GM12878 (cell line): ENCODE measurements around the gene RND1. TPM values are rescaled to one million over a fixed set of nuclear protein-coding genes. Genes with fewer than 3 reads are reported as not detected.

ENCODE experiments used
- ATAC-seq: fragments of 200-7000 bp; cut with Tn5 transposase; 3 replicates; pipeline ENCODE4 v1.9.1; 2020; ENCODE audit warnings: mild to moderate bottlenecking, moderate library complexity
- BruUV-seq: library from RNA; stranded (reverse); fragments of 400-500 nt; replicated peaks from 2 replicates; lab custom pipeline; 2021; lab: Mats Ljungman, UMichigan
- CTCF ChIA-PET: fragments of 300-600 bp; sonication (Branson Sonifier 250); formaldehyde crosslinking; extraction: SDS; loops from one replicate; lab custom pipeline; 2021; ENCODE audit warnings: inconsistent platforms; lab: Yijun Ruan, JAX
- POLR2A ChIA-PET: fragments of 350-600 bp; formaldehyde crosslinking; extraction: SDS; loops from one replicate; lab custom pipeline; 2021; ENCODE audit warnings: inconsistent platforms; lab: Charles Lee
- RAD21 ChIA-PET: fragments of 300-600 bp; sonication (Branson Sonifier 250); formaldehyde crosslinking; loops from one replicate; lab custom pipeline; 2023; ENCODE audit warnings: antibody characterized with exemption; ENCODE audit not compliant: unreplicated experiment; lab: Charles Lee
- SMC1A ChIA-PET: fragments of 300-600 bp; sonication (Branson Sonifier 250); formaldehyde crosslinking; loops from one replicate; lab custom pipeline; 2023; ENCODE audit not compliant: unreplicated experiment, uncharacterized antibody; lab: Charles Lee
- DNase-seq: peaks from one replicate; pipeline ENCODE4 v3.0.0-alpha.2; 2011; ENCODE audit warnings: low read depth, low spot score
- FAIRE-seq: peaks from 3 replicates; lab custom pipeline; 2011; peaks lifted over from hg19 to GRCh38; lab: Jason Lieb, UNC
- H2AFZ ChIP-seq: 2 replicates; pipeline ENCODE4 v1.6.0; 2011; ENCODE audit warnings: low read depth, low read length, control low read depth; ENCODE audit not compliant: control insufficient read depth
- H3K27ac ChIP-seq: 2 replicates; pipeline ENCODE4 v1.5.1; 2011; ENCODE audit warnings: control low read depth; ENCODE audit not compliant: control insufficient read depth, insufficient read depth
- H3K27me3 ChIP-seq, 2 experiments: replicated peaks in 1 of 2; 2 replicates each; pipeline versions ENCODE4 v1.6.0 to v1.6.1; 2011; ENCODE audit warnings: low read length in 1 of 2; ENCODE audit not compliant: control insufficient read depth in 2 of 2, insufficient read depth in 2 of 2
- H3K36me3 ChIP-seq, 2 experiments: 2 replicates each; pipeline ENCODE4 v1.5.1; 2011; ENCODE audit warnings: low read length in 1 of 2; ENCODE audit not compliant: control insufficient read depth in 2 of 2, insufficient read depth in 2 of 2
- H3K4me1 ChIP-seq: 2 replicates; pipeline ENCODE4 v1.6.1; 2011; ENCODE audit warnings: mild to moderate bottlenecking, low read length, moderate library complexity, mixed read lengths; ENCODE audit not compliant: control insufficient read depth, insufficient read depth
- H3K4me2 ChIP-seq: 2 replicates; pipeline ENCODE4 v1.6.0; 2011; ENCODE audit warnings: control low read depth; ENCODE audit not compliant: control insufficient read depth, insufficient read depth
- H3K4me3 ChIP-seq: fragments of 200-600 bp; sonication (generic); 2 replicates; pipeline ENCODE4 v1.5.1; 2016
- H3K79me2 ChIP-seq: 2 replicates; pipeline ENCODE4 v1.6.0; 2011; ENCODE audit warnings: low read length; ENCODE audit not compliant: control insufficient read depth, insufficient read depth
- H3K9ac ChIP-seq: 2 replicates; pipeline ENCODE4 v1.8.0; 2011; ENCODE audit warnings: low read length, control low read depth, mixed read lengths; ENCODE audit not compliant: control insufficient read depth, insufficient read depth
- H3K9me3 ChIP-seq: replicated peaks from 3 replicates; pipeline ENCODE4 v1.5.1; 2011; ENCODE audit warnings: mild to moderate bottlenecking, low read length; ENCODE audit not compliant: control insufficient read depth, insufficient read depth
- H4K20me1 ChIP-seq: 2 replicates; pipeline ENCODE4 v1.6.0; 2011; ENCODE audit not compliant: control insufficient read depth, insufficient read depth
- BCLAF1 ChIP-seq: fragments of 450-650 bp; IDR thresholded peaks from 2 replicates; pipeline ENCODE4 v1.6.1; 2017; ENCODE audit warnings: antibody characterized with exemption, mild to moderate bottlenecking, moderate library complexity
- EGR1 ChIP-seq, 2 experiments: IDR thresholded peaks; 1 replicate in 1 of 2; 2 replicates in 1 of 2; pipeline ENCODE4 v1.6.1; 2011 to 2012; ENCODE audit warnings: low read depth in 2 of 2, low read length in 2 of 2, borderline replicate concordance in 1 of 2, mild to moderate bottlenecking in 1 of 2, moderate library complexity in 1 of 2
- HDAC2 ChIP-seq: fragments of 200-600 bp; sonication (generic); IDR thresholded peaks from 2 replicates; pipeline ENCODE4 v1.6.1; 2017
- REST ChIP-seq: IDR thresholded peaks from 2 replicates; pipeline ENCODE4 v1.6.1; 2012; ENCODE audit warnings: mild to moderate bottlenecking, low read depth, low read length
- SMAD1 ChIP-seq: fragments of 450-650 bp; IDR thresholded peaks from 2 replicates; pipeline ENCODE4 v1.6.1; 2018; ENCODE audit warnings: mild to moderate bottlenecking, low read depth; ENCODE audit not compliant: partially characterized antibody
- SRF ChIP-seq, 2 experiments: IDR thresholded peaks; 2 replicates each; pipeline ENCODE4 v1.6.1; 2011; ENCODE audit warnings: low read depth in 2 of 2, low read length in 2 of 2, mild to moderate bottlenecking in 1 of 2, moderate library complexity in 1 of 2
- TCF7 ChIP-seq: IDR thresholded peaks from 2 replicates; pipeline ENCODE4 v1.6.1; 2014; ENCODE audit warnings: antibody characterized with exemption, borderline replicate concordance
- USF1 ChIP-seq: IDR thresholded peaks from 2 replicates; pipeline ENCODE4 v1.6.1; 2011; ENCODE audit warnings: borderline replicate concordance, low read depth, mild to moderate bottlenecking, moderate library complexity, mixed read lengths, low read length; ENCODE audit not compliant: insufficient read depth; ENCODE audit errors: extremely low read length
- ZNF217 ChIP-seq: fragments of 450-650 bp; IDR thresholded peaks from 2 replicates; pipeline ENCODE4 v1.6.1; 2017; ENCODE audit warnings: antibody characterized with exemption, mild to moderate bottlenecking
- ZNF274 ChIP-seq: IDR thresholded peaks from one replicate; pipeline ENCODE4 v1.8.0; 2011; ENCODE audit not compliant: insufficient read length, insufficient read depth
- WGBS: methylation state at CpG from one replicate; pipeline ENCODE4 v1.1.6; 2016; ENCODE audit warnings: low lambda C conversion rate; ENCODE audit not compliant: insufficient replicate concordance, insufficient coverage; ENCODE audit errors: missing lambda C conversion rate; 5-methylcytosine and 5-hydroxymethylcytosine counted together
- in situ Hi-C: fragments of 300-500 bp; cut with MboI; formaldehyde crosslinking; loops from 9 replicates; pipeline ENCODE4 v1.14.3; 2018; ENCODE audit warnings: mixed read lengths
- intact Hi-C: fragments of 100-400 bp; cut with micrococcal nuclease; formaldehyde crosslinking; loops from one replicate; pipeline ENCODE4 v1.14.2; 2022; ENCODE audit not compliant: unreplicated experiment
- polyA plus RNA-seq, 11 experiments: library from polyadenylated mRNA; depleted of rRNA in 4 of 11; unstranded in 6 of 11; stranded (reverse) in 5 of 11; fragments of >200 nt; fragmentation: Nextera tagmentation in 4 of 11; fragmentation: Illumina TruSeq in 1 of 11; extraction: Ambion mirVana in 4 of 11; extraction: Trizol in 1 of 11; gene quantifications; 1 replicate in 1 of 11; 2 replicates in 10 of 11; pipeline versions ENCODE4 v1.2.1 to v1.2.3, GENCODE V29; 2011 to 2016; ENCODE audit warnings: inconsistent platforms in 2 of 11, missing spikeins in 2 of 11, low read depth in 1 of 11
- total RNA-seq, 4 experiments: library from RNA; depleted of rRNA in 3 of 4; stranded (reverse); fragments of >200 nt in 3 of 4; fragmentation: Illumina TruSeq in 1 of 4; extraction: Trizol in 1 of 4; gene quantifications; 2 replicates each; pipeline versions ENCODE4 v1.2.1 to v1.2.3, GENCODE V29; 2013 to 2021

RND1 gene
- total and polyA plus RNA-seq, 10 of the 15 experiments (the other 5 are each of a cell fraction or from before 2014, with no cell fraction given), result 0.24 to 5.1 (median 1.5) TPM

- no peak for TF ChIP-seq REST
Measured at GRCh38 chr12:48889679-48890078, 24.0 kb upstream of the RND1 start (continued).

- Histone ChIP-seq H3K4me1 (no peaks in the 10 kb centered on the region), H3K27ac (no peak overlapping the region), H2AFZ (no peak overlapping the region), H3K79me2 (no peaks in the 10 kb centered on the region), H4K20me1 (no peaks in the 10 kb centered on the region), H3K4me2 (no peak overlapping the region), H3K27me3 (peaks cover 4 to 12% of the 10 kb centered on the region in 2 experiments; a peak in 3 of 4 replicates), H3K9me3 (no peaks in the 10 kb centered on the region), H3K36me3 (no peaks in the 10 kb centered on the region), H3K9ac (no peak overlapping the region), H3K4me3 (no peak overlapping the region)
- ChIA-PET RAD21 (interaction anchor here (1.6 kb wide), 1 partner anchor 30 kb away, joined by 5 read pairs; no protein-coding TSS in a partner anchor), POLR2A (interaction anchor here (0.6 kb wide), 1 partner anchor 24 kb away, joined by 3 read pairs; no protein-coding TSS in a partner anchor), SMC1A (interaction anchor here (1.0 to 2.5 kb wide), 5 partner anchors 27 to 42 kb away, joined by 3 to 10 read pairs (median 4); partner anchors contain the start of gene FKBP11), CTCF (interaction anchor here (0.7 to 1.8 kb wide), 5 partner anchors 7 to 52 kb away, joined by 3 to 12 read pairs (median 4); no protein-coding TSS in a partner anchor)
- FAIRE-seq (no peak), ATAC-seq (peak; percentile 27; the same call in 2 of the 3 replicates), DNase-seq (no peak)
- 29% methylated on average over 13 of the region's 13 CpGs for WGBS
- BruUV-seq, result no TSS peak
- in situ Hi-C loops, result no loop called here
- intact Hi-C loops, result no loop called here
- no peak for TF ChIP-seq SMAD1
- TF ChIP-seq SRF (IDR thresholded peaks at IDR 0.05; ENCODE audit: low read depth in 2 of 2, low read length in 2 of 2), result no peak
- TF ChIP-seq ZNF274, result no peak
- no peak for TF ChIP-seq BCLAF1
- no peak for TF ChIP-seq ZNF217
- no peak for TF ChIP-seq TCF7
- no peak for TF ChIP-seq HDAC2
- TF ChIP-seq USF1, result no peak
- TF ChIP-seq EGR1 (IDR thresholded peaks at IDR 0.05; ENCODE audit: borderline replicate concordance in 1 of 2, low read depth in 2 of 2, low read length in 2 of 2), result no peak
Measured at GRCh38 chr12:48883305-48884161, 17.9 kb upstream of the RND1 start.
